GM12878 (cell line): ENCODE results near the gene PLEKHA1. TPM values are rescaled to one million over a fixed set of nuclear protein-coding genes. Genes with fewer than 3 reads are reported as not detected.

Source experiments
- ATAC-seq: fragments of 200-7000 bp; cut with Tn5 transposase; 3 replicates; pipeline ENCODE4 v1.9.1; 2020; ENCODE audit warnings: mild to moderate bottlenecking, moderate library complexity
- BruUV-seq: library from RNA; stranded (reverse); fragments of 400-500 nt; replicated peaks from 2 replicates; lab custom pipeline; 2021; lab: Mats Ljungman, UMichigan
- CTCF ChIA-PET: fragments of 300-600 bp; sonication (Branson Sonifier 250); formaldehyde crosslinking; extraction: SDS; loops from one replicate; lab custom pipeline; 2021; ENCODE audit warnings: inconsistent platforms; lab: Yijun Ruan, JAX
- POLR2A ChIA-PET: fragments of 350-600 bp; formaldehyde crosslinking; extraction: SDS; loops from one replicate; lab custom pipeline; 2021; ENCODE audit warnings: inconsistent platforms; lab: Charles Lee
- RAD21 ChIA-PET: fragments of 300-600 bp; sonication (Branson Sonifier 250); formaldehyde crosslinking; loops from one replicate; lab custom pipeline; 2023; ENCODE audit warnings: antibody characterized with exemption; ENCODE audit not compliant: unreplicated experiment; lab: Charles Lee
- SMC1A ChIA-PET: fragments of 300-600 bp; sonication (Branson Sonifier 250); formaldehyde crosslinking; loops from one replicate; lab custom pipeline; 2023; ENCODE audit not compliant: unreplicated experiment, uncharacterized antibody; lab: Charles Lee
- DNase-seq: peaks from one replicate; pipeline ENCODE4 v3.0.0-alpha.2; 2011; ENCODE audit warnings: low read depth, low spot score
- FAIRE-seq: peaks from 3 replicates; lab custom pipeline; 2011; peaks lifted over from hg19 to GRCh38; lab: Jason Lieb, UNC
- H2AFZ ChIP-seq: 2 replicates; pipeline ENCODE4 v1.6.0; 2011; ENCODE audit warnings: low read depth, low read length, control low read depth; ENCODE audit not compliant: control insufficient read depth
- H3K27ac ChIP-seq: 2 replicates; pipeline ENCODE4 v1.5.1; 2011; ENCODE audit warnings: control low read depth; ENCODE audit not compliant: control insufficient read depth, insufficient read depth
- H3K27me3 ChIP-seq, 2 experiments: replicated peaks in 1 of 2; 2 replicates each; pipeline versions ENCODE4 v1.6.0 to v1.6.1; 2011; ENCODE audit warnings: low read length in 1 of 2; ENCODE audit not compliant: control insufficient read depth in 2 of 2, insufficient read depth in 2 of 2
- H3K36me3 ChIP-seq, 2 experiments: 2 replicates each; pipeline ENCODE4 v1.5.1; 2011; ENCODE audit warnings: low read length in 1 of 2; ENCODE audit not compliant: control insufficient read depth in 2 of 2, insufficient read depth in 2 of 2
- H3K4me1 ChIP-seq: 2 replicates; pipeline ENCODE4 v1.6.1; 2011; ENCODE audit warnings: mild to moderate bottlenecking, low read length, moderate library complexity, mixed read lengths; ENCODE audit not compliant: control insufficient read depth, insufficient read depth
- H3K4me2 ChIP-seq: 2 replicates; pipeline ENCODE4 v1.6.0; 2011; ENCODE audit warnings: control low read depth; ENCODE audit not compliant: control insufficient read depth, insufficient read depth
- H3K4me3 ChIP-seq: fragments of 200-600 bp; sonication (generic); 2 replicates; pipeline ENCODE4 v1.5.1; 2016
- H3K79me2 ChIP-seq: 2 replicates; pipeline ENCODE4 v1.6.0; 2011; ENCODE audit warnings: low read length; ENCODE audit not compliant: control insufficient read depth, insufficient read depth
- H3K9ac ChIP-seq: 2 replicates; pipeline ENCODE4 v1.8.0; 2011; ENCODE audit warnings: low read length, control low read depth, mixed read lengths; ENCODE audit not compliant: control insufficient read depth, insufficient read depth
- H3K9me3 ChIP-seq: replicated peaks from 3 replicates; pipeline ENCODE4 v1.5.1; 2011; ENCODE audit warnings: mild to moderate bottlenecking, low read length; ENCODE audit not compliant: control insufficient read depth, insufficient read depth
- H4K20me1 ChIP-seq: 2 replicates; pipeline ENCODE4 v1.6.0; 2011; ENCODE audit not compliant: control insufficient read depth, insufficient read depth
- BCLAF1 ChIP-seq: fragments of 450-650 bp; IDR thresholded peaks from 2 replicates; pipeline ENCODE4 v1.6.1; 2017; ENCODE audit warnings: antibody characterized with exemption, mild to moderate bottlenecking, moderate library complexity
- POU2F2 ChIP-seq: IDR thresholded peaks from 3 replicates; pipeline ENCODE4 v1.6.1; 2011; ENCODE audit warnings: low read depth, mild to moderate bottlenecking, low read length, borderline replicate concordance
- SREBF2 ChIP-seq: IDR thresholded peaks from 2 replicates; pipeline ENCODE4 v1.6.1; 2012; ENCODE audit warnings: mild to moderate bottlenecking, low read length
- TCF12 ChIP-seq: IDR thresholded peaks from 2 replicates; pipeline ENCODE4 v1.6.1; 2011; ENCODE audit warnings: low read depth, mild to moderate bottlenecking, low read length
- ZBTB11 ChIP-seq: fragments of 450-650 bp; formaldehyde crosslinking; IDR thresholded peaks from 2 replicates; pipeline ENCODE4 v1.5.0; 2022; ENCODE audit warnings: mild to moderate bottlenecking, missing genetic modification characterization
- ZBTB4 ChIP-seq: fragments of 450-650 bp; formaldehyde crosslinking; IDR thresholded peaks from 2 replicates; pipeline ENCODE4 v1.4.0; 2022; ENCODE audit warnings: mild to moderate bottlenecking, moderate library complexity
- ZSCAN29 ChIP-seq: fragments of 450-650 bp; IDR thresholded peaks from 2 replicates; pipeline ENCODE4 v1.6.1; 2017; ENCODE audit warnings: mild to moderate bottlenecking, moderate library complexity
- whole genome bisulfite sequencing: methylation state at CpG from one replicate; pipeline ENCODE4 v1.1.6; 2016; ENCODE audit warnings: low lambda C conversion rate; ENCODE audit not compliant: insufficient replicate concordance, insufficient coverage; ENCODE audit errors: missing lambda C conversion rate; 5-methylcytosine and 5-hydroxymethylcytosine counted together
- in situ Hi-C: fragments of 300-500 bp; cut with MboI; formaldehyde crosslinking; loops from 9 replicates; pipeline ENCODE4 v1.14.3; 2018; ENCODE audit warnings: mixed read lengths
- intact Hi-C: fragments of 100-400 bp; cut with micrococcal nuclease; formaldehyde crosslinking; loops from one replicate; pipeline ENCODE4 v1.14.2; 2022; ENCODE audit not compliant: unreplicated experiment
- polyA plus RNA-seq, 11 experiments: library from polyadenylated mRNA; depleted of rRNA in 4 of 11; unstranded in 6 of 11; stranded (reverse) in 5 of 11; fragments of >200 nt; fragmentation: Nextera tagmentation in 4 of 11; fragmentation: Illumina TruSeq in 1 of 11; extraction: Ambion mirVana in 4 of 11; extraction: Trizol in 1 of 11; gene quantifications; 1 replicate in 1 of 11; 2 replicates in 10 of 11; pipeline versions ENCODE4 v1.2.1 to v1.2.3, GENCODE V29; 2011 to 2016; ENCODE audit warnings: inconsistent platforms in 2 of 11, missing spikeins in 2 of 11, low read depth in 1 of 11
- total RNA-seq, 4 experiments: library from RNA; depleted of rRNA in 3 of 4; stranded (reverse); fragments of >200 nt in 3 of 4; fragmentation: Illumina TruSeq in 1 of 4; extraction: Trizol in 1 of 4; gene quantifications; 2 replicates each; pipeline versions ENCODE4 v1.2.1 to v1.2.3, GENCODE V29; 2013 to 2021
- TF ChIP-seq, protein P1 (sequence below), 3 experiments: IDR thresholded peaks in 2 of 3; conservative IDR thresholded peaks in 1 of 3; 2 replicates each; pipeline ENCODE4 v1.5.1; 2011; ENCODE audit warnings: low read depth in 3 of 3, low read length in 3 of 3, mild to moderate bottlenecking in 3 of 3, control low read depth in 2 of 3, moderate library complexity in 2 of 3, inconsistent platforms in 1 of 3, mixed read lengths in 1 of 3; ENCODE audit not compliant: control insufficient read depth in 2 of 3, insufficient read depth in 1 of 3; ENCODE audit errors: extremely low read depth in 1 of 3

The PLEKHA1 gene
- total and polyA plus RNA-seq, 10 of the 15 experiments (the other 5 are each of a cell fraction or from before 2014, with no cell fraction given) = 0.15 to 6.0 (median 0.32) TPM

GRCh38 chr10:122467701-122468100, 93.2 kb downstream of the PLEKHA1 start (continued):
- TF ChIP-seq ZBTB4 = no peak

GRCh38 chr10:122468307-122468925, 93.9 kb downstream of the PLEKHA1 start:
- DNase-seq = no peak
- Histone ChIP-seq H3K27me3 (peaks cover 3% of the 10 kb centered on the region in 2 experiments; a peak in 3 of 4 replicates), H3K9ac (no peak overlapping the region), H3K9me3 (no peaks in the 10 kb centered on the region), H3K79me2 (no peaks in the 10 kb centered on the region), H3K4me2 (no peak overlapping the region), H3K4me3 (no peak overlapping the region), H2AFZ (no peak overlapping the region), H3K36me3 (no peaks in the 10 kb centered on the region), H3K27ac (no peak overlapping the region), H3K4me1 (no peaks in the 10 kb centered on the region), H4K20me1 (no peaks in the 10 kb centered on the region)
- ChIA-PET CTCF (interaction anchor here (0.7 kb wide), 1 partner anchor 15 kb away, joined by 3 read pairs; no protein-coding TSS in a partner anchor), SMC1A (interaction anchor here (0.9 kb wide), 1 partner anchor 35 kb away, joined by 3 read pairs; no protein-coding TSS in a partner anchor), POLR2A (no interaction called here), RAD21 (no interaction called here)
- ATAC-seq = no peak
- FAIRE-seq = no peak
- in situ Hi-C loops (no loop called here), intact Hi-C loops (no loop called here)
- BruUV-seq = no TSS peak
- 25% methylated on average over 5 of the region's 5 CpGs for WGBS
- TF ChIP-seq ZSCAN29 = no peak
- no peak for TF ChIP-seq BCLAF1
- no peak for TF ChIP-seq ZBTB11 (CRISPR knock-in tag)
- TF ChIP-seq POU2F2 = no peak
- TF ChIP-seq, protein P1, sequence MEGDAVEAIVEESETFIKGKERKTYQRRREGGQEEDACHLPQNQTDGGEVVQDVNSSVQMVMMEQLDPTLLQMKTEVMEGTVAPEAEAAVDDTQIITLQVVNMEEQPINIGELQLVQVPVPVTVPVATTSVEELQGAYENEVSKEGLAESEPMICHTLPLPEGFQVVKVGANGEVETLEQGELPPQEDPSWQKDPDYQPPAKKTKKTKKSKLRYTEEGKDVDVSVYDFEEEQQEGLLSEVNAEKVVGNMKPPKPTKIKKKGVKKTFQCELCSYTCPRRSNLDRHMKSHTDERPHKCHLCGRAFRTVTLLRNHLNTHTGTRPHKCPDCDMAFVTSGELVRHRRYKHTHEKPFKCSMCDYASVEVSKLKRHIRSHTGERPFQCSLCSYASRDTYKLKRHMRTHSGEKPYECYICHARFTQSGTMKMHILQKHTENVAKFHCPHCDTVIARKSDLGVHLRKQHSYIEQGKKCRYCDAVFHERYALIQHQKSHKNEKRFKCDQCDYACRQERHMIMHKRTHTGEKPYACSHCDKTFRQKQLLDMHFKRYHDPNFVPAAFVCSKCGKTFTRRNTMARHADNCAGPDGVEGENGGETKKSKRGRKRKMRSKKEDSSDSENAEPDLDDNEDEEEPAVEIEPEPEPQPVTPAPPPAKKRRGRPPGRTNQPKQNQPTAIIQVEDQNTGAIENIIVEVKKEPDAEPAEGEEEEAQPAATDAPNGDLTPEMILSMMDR (IDR thresholded peaks at IDR 0.05 in 2 of 3, conservative IDR thresholded peaks at IDR 0.05 in 1 of 3; ENCODE audit: control insufficient read depth in 2 of 3, extremely low read depth in 1 of 3, insufficient read depth in 1 of 3, low read depth in 3 of 3, low read length in 3 of 3) = no peak
- no peak for TF ChIP-seq TCF12
- TF ChIP-seq SREBF2 = no peak
